HAP-1 (cell line): ENCODE measurements around the gene GHRH.
A peak's percentile ranks its signal among the peaks of the same experiment; 100 is the strongest.

Experiments
- DNase-seq, 2 experiments: peaks; one replicate each; pipeline ENCODE4 v3.0.0-alpha.2; 2016 to 2020; ENCODE audit warnings: low spot score in 2 of 2
- H3K27me3 ChIP-seq: fragments of 250-450 bp; sonication (Bioruptor Pico); 2 replicates; pipeline ENCODE4 v1.5.1; 2020; ENCODE audit warnings: low read depth, mild to moderate bottlenecking, moderate library complexity
- H3K36me3 ChIP-seq: fragments of 250-450 bp; sonication (Bioruptor Pico); replicated peaks from 2 replicates; pipeline ENCODE4 v1.5.1; 2020; ENCODE audit warnings: mild to moderate bottlenecking
- H3K4me1 ChIP-seq: fragments of 250-450 bp; sonication (Bioruptor Pico); 2 replicates; pipeline ENCODE4 v1.5.1; 2020; ENCODE audit warnings: mild to moderate bottlenecking
- H3K4me3 ChIP-seq: fragments of 250-450 bp; sonication (Bioruptor Pico); 2 replicates; pipeline ENCODE4 v1.5.1; 2020; ENCODE audit warnings: mild to moderate bottlenecking, moderate library complexity
- H3K9me3 ChIP-seq: fragments of 250-450 bp; sonication (Bioruptor Pico); 2 replicates; pipeline ENCODE4 v1.5.1; 2020; ENCODE audit warnings: mild to moderate bottlenecking, moderate library complexity
- in situ Hi-C: fragments of 300-500 bp; cut with MboI; formaldehyde crosslinking; loops from 3 replicates; pipeline ENCODE4 v1.14.3; 2020; ENCODE audit warnings: low sequenced_read_pairs, inconsistent platforms, mixed read lengths

Gene GHRH

DNA sequence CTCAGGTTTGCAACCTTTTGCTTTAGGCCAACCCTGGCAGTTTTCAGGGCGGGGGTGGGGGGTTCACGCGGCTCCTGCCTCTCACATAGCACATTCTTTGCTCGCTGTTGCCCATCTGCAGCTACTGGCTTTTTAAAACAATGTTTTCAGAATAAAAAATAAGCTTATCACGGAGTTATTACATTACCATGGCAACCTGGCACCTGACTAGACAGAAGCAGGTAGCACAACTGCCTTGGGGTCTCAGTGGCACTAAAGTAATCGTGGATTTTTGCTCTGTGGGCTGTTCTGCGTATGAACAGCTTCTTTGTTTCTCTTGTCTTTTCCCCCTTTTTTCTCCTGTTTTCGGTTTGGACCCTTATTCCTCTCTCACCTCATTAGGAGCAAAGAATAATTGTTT lies 18.8 kb upstream of the GHRH start:
- no peak for DNase-seq
- no peaks in the 10 kb centered on the region for H3K36me3 ChIP-seq
- H3K9me3 ChIP-seq = no peaks in the 10 kb centered on the region
- H3K4me3 ChIP-seq = no peak overlapping the region
- H3K27me3 ChIP-seq = no peaks in the 10 kb centered on the region
- H3K4me1 ChIP-seq = no peaks in the 10 kb centered on the region
- in situ Hi-C loops = no loop called here

- Histone ChIP-seq H3K4me3 (no peak overlapping the region), H3K9me3 (no peaks in the 10 kb centered on the region), H3K4me1 (no peaks in the 10 kb centered on the region), H3K27me3 (no peaks in the 10 kb centered on the region), H3K36me3 (no peaks in the 10 kb centered on the region)
- in situ Hi-C loops = no loop called here
- DNase-seq = no peak
Observed at GRCh38 chr20:37279820-37280219, 18.2 kb upstream of the GHRH start.

- DNase-seq = no peak
- Histone ChIP-seq H3K27me3 (no peaks in the 10 kb centered on the region), H3K4me1 (no peaks in the 10 kb centered on the region), H3K9me3 (no peaks in the 10 kb centered on the region), H3K4me3 (no peak overlapping the region), H3K36me3 (no peaks in the 10 kb centered on the region)
- in situ Hi-C loops = no loop called here
Observed at GRCh38 chr20:37278966-37279590, 17.5 kb upstream of the GHRH start.

GRCh38 chr20:37277253-37277593 lies 15.6 kb upstream of the GHRH start:
- no peak overlapping the region for H3K4me3 ChIP-seq
- H3K4me1 ChIP-seq = no peaks in the 10 kb centered on the region
- H3K9me3 ChIP-seq = no peaks in the 10 kb centered on the region
- DNase-seq = no peak
- H3K36me3 ChIP-seq = no peaks in the 10 kb centered on the region
- no peaks in the 10 kb centered on the region for H3K27me3 ChIP-seq
- in situ Hi-C loops = no loop called here

GRCh38 chr20:37276494-37277252 lies 15.1 kb upstream of the GHRH start:
- H3K36me3 ChIP-seq = no peaks in the 10 kb centered on the region
- DNase-seq = no peak
- no peaks in the 10 kb centered on the region for H3K4me1 ChIP-seq
- in situ Hi-C loops = no loop called here
- no peaks in the 10 kb centered on the region for H3K9me3 ChIP-seq
- H3K27me3 ChIP-seq = no peaks in the 10 kb centered on the region
- no peak overlapping the region for H3K4me3 ChIP-seq

GRCh38 chr20:37274851-37275524 lies 13.4 kb upstream of the GHRH start:
- Histone ChIP-seq H3K9me3 (no peaks in the 10 kb centered on the region), H3K27me3 (no peaks in the 10 kb centered on the region), H3K36me3 (no peaks in the 10 kb centered on the region), H3K4me3 (no peak overlapping the region), H3K4me1 (no peaks in the 10 kb centered on the region)
- DNase-seq = no peak
- in situ Hi-C loops = loop anchor here (5.0 kb wide), 2 partner anchors 112 to 257 kb away; no protein-coding TSS in a partner anchor

- no peak for DNase-seq
- in situ Hi-C loops = loop anchor here (5.0 kb wide), 2 partner anchors 113 to 258 kb away; no protein-coding TSS in a partner anchor
- Histone ChIP-seq H3K9me3 (no peaks in the 10 kb centered on the region; the same call in 1 of the 2 replicates), H3K4me1 (no peaks in the 10 kb centered on the region; the same call in 1 of the 2 replicates), H3K4me3 (no peak overlapping the region), H3K36me3 (no peaks in the 10 kb centered on the region), H3K27me3 (no peaks in the 10 kb centered on the region)
Observed at GRCh38 chr20:37273988-37274387, 12.4 kb upstream of the GHRH start.

DNA sequence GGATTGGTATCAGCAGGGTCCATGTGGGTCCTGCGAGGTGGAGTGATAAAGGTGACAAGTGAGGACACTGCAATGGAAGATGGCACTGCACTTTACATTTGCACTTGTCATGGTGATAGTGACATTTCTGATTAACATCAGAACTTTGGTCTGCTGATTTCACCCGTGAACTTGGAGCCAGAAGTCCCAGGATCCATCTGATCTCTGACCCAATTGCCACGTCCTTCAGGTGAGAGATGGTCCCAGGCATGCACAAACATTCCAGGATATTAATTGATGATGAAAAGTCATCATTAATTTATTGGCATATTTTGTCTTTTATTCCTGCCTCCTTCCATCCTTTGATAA lies 9.8 kb upstream of the GHRH start:
- no peaks in the 10 kb centered on the region for H3K27me3 ChIP-seq
- H3K9me3 ChIP-seq = no peaks in the 10 kb centered on the region; the same call in 1 of the 2 replicates
- no peaks in the 10 kb centered on the region for H3K36me3 ChIP-seq
- H3K4me3 ChIP-seq = no peak overlapping the region
- no peak for DNase-seq
- H3K4me1 ChIP-seq = peaks cover 8% of the 10 kb centered on the region
- in situ Hi-C loops = loop anchor here (5.0 kb wide), 2 partner anchors 116 to 261 kb away; no protein-coding TSS in a partner anchor

GRCh38 chr20:37270576-37271420 lies 9.2 kb upstream of the GHRH start:
- H3K27me3 ChIP-seq = no peaks in the 10 kb centered on the region
- DNase-seq = no peak
- no peak overlapping the region for H3K4me3 ChIP-seq
- in situ Hi-C loops = loop anchor here (5.0 kb wide), 2 partner anchors 117 to 262 kb away; no protein-coding TSS in a partner anchor
- peaks cover 8% of the 10 kb centered on the region for H3K4me1 ChIP-seq
- H3K36me3 ChIP-seq = no peaks in the 10 kb centered on the region
- H3K9me3 ChIP-seq = no peaks in the 10 kb centered on the region; the same call in 1 of the 2 replicates

DNA sequence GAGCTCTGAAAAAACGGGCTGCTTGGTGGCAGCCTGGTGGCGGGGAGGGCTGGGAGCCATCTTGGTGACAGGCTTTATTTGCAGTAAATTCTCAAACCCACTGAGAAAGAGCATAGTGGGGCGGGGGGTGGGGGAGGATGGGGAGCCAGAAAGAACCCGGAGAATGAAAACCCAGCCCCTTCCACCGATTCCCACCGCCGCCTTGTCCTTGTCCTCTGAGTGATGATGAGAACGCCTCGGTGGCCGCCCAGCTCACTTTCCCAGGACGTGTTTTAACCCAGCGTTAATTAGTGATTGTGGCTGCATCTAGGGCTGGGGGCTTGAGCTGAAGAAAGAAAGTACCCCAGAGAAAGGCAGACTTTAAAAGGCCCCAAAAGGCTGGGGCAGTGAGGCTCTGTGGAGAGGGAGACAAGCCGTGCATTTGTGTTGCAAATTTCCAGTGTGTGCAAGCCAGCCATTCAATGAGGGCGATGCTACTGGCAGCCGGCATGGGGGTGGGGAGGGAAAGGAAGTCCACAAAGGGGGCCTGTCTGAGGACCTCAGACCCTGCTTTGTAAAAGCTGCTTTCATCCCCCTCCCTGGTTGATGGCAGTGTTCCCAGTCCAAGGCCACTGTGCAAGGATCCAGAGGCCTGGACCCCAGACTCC lies 6.2 kb upstream of the GHRH start:
- Histone ChIP-seq H3K4me3 (no peak overlapping the region), H3K4me1 (peaks cover 8% of the 10 kb centered on the region), H3K27me3 (no peaks in the 10 kb centered on the region; the same call in 1 of the 2 replicates), H3K36me3 (no peaks in the 10 kb centered on the region), H3K9me3 (no peaks in the 10 kb centered on the region; the same call in 1 of the 2 replicates)
- peak in 1 of 2 experiments; percentile 65 for DNase-seq
- in situ Hi-C loops = no loop called here

DNA sequence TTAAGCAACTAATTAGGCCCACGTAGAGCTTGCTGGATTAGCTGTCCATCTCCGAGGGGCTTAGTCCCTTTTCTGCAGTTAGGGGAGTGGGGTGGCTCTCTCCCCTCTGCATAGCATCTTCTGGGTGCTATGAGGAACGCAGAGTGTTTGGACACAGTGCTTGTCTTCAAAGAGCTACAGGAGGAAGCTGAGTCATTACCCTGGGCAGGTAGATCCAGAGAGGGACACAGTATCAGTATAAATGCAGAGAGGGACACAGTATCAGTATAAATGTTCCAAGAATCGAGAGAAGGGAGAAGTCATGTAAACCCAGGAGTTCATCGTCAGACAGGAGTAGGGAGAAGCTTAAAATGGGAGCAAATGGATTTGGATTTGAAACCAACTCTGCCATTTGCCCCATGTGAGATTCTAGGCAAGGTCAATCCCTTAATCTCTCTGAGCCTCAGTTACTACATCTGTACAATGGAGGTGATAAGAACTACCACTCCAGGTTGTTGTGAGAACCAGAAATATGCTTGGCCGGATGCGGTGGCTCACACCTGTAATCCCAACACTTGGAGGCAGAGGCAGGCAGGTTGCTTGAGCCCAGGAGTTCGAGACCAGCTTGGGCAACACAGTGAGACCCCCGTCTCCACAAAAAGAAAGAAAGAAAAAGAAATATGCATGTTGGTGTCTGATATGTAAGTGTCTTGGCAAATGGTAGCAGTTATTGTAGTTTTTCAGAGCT lies 5.5 kb upstream of the GHRH start:
- no peaks in the 10 kb centered on the region for H3K36me3 ChIP-seq
- in situ Hi-C loops = no loop called here
- DNase-seq = no peak

DNA sequence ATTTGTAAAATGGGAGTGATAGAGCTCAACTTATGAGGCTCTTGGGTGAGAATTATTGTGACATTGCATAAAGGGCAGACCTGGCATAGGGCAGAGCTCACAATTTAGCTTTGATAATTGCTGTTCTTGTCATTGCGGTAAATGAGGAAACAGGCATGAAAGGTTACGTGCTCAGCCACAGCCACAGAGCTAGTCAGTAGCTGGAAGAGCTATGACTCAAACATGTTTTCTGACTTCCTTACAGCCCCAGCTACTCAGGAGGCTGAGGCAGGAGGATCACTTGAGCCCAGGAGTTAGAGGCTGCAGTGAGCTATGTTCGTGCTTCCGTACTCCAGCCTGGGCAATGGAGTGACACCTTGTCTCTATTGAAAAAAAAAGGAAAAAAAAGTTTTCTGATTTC lies 3.5 kb upstream of the GHRH start:
- no peaks in the 10 kb centered on the region; the same call in 1 of the 2 replicates for H3K9me3 ChIP-seq
- no peak overlapping the region for H3K4me3 ChIP-seq
- in situ Hi-C loops = no loop called here
- H3K4me1 ChIP-seq = peaks cover 8% of the 10 kb centered on the region
- H3K36me3 ChIP-seq = no peaks in the 10 kb centered on the region
- DNase-seq = no peak
- peaks cover 10% of the 10 kb centered on the region; the same call in 1 of the 2 replicates for H3K27me3 ChIP-seq

More for the DNA sequence above, 5.5 kb upstream of the GHRH start:
- Histone ChIP-seq H3K27me3 (peaks cover 5% of the 10 kb centered on the region; the same call in 1 of the 2 replicates), H3K4me1 (peaks cover 8% of the 10 kb centered on the region), H3K9me3 (no peaks in the 10 kb centered on the region; the same call in 1 of the 2 replicates), H3K4me3 (no peak overlapping the region)
